ENCODE measurements around the gene HLA-DMB. TPM values are rescaled to one million over a fixed set of nuclear protein-coding genes. Genes with fewer than 3 reads are reported as not detected.

The HLA-DMB gene
- total RNA-seq, 1 experiment from 2014 or later: 3.3 TPM

- Histone ChIP-seq H3K4me2 (ENCODE audit: low read length) (no peak overlapping the region), H3K4me1 (ENCODE audit: control insufficient read depth in 1 of 2, insufficient read depth in 2 of 2, low read length in 2 of 2) (no peaks in the 10 kb centered on the region; a peak in 1 of 4 replicates), H3K79me2 (ENCODE audit: insufficient read depth, low read length) (no peaks in the 10 kb centered on the region), H3K9me2 (ENCODE audit: insufficient read depth) (no peaks in the 10 kb centered on the region), H3K4me3 (replicated peaks in 1 of 2; ENCODE audit: low read depth in 1 of 2, low read length in 2 of 2) (no peak overlapping the region), H4K20me1 (ENCODE audit: insufficient read depth) (no peaks in the 10 kb centered on the region), H3K36me3 (ENCODE audit: control insufficient read depth in 1 of 2, insufficient read depth in 2 of 2, low read length in 2 of 2) (no peaks in the 10 kb centered on the region), H3K9me3 (ENCODE audit: control insufficient read depth in 1 of 2, insufficient read depth in 1 of 2, low read depth in 1 of 2, low read length in 2 of 2) (no peaks in the 10 kb centered on the region), H3K27ac (ENCODE audit: low read depth, low read length) (no peak overlapping the region), H2AFZ (ENCODE audit: low read depth, low read length, poor library complexity, severe bottlenecking) (no peak overlapping the region), H3K27me3 (ENCODE audit: insufficient read depth, low read length) (no peaks in the 10 kb centered on the region), H3K9ac (ENCODE audit: low read length) (no peak overlapping the region)
- no peak for TF ChIP-seq ZFX (IDR thresholded peaks at IDR 0.05)
- no peak for TF ChIP-seq YY1 (IDR thresholded peaks at IDR 0.05; ENCODE audit: extremely low read depth, insufficient replicate concordance, low read depth, low read length)
- TF ChIP-seq, protein P1, sequence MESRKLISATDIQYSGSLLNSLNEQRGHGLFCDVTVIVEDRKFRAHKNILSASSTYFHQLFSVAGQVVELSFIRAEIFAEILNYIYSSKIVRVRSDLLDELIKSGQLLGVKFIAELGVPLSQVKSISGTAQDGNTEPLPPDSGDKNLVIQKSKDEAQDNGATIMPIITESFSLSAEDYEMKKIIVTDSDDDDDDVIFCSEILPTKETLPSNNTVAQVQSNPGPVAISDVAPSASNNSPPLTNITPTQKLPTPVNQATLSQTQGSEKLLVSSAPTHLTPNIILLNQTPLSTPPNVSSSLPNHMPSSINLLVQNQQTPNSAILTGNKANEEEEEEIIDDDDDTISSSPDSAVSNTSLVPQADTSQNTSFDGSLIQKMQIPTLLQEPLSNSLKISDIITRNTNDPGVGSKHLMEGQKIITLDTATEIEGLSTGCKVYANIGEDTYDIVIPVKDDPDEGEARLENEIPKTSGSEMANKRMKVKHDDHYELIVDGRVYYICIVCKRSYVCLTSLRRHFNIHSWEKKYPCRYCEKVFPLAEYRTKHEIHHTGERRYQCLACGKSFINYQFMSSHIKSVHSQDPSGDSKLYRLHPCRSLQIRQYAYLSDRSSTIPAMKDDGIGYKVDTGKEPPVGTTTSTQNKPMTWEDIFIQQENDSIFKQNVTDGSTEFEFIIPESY (IDR thresholded peaks at IDR 0.05; ENCODE audit: extremely low read depth, insufficient replicate concordance, low read length): no peak
- no peak for TF ChIP-seq JUND (IDR thresholded peaks at IDR 0.05)
- no peak for TF ChIP-seq EGR1 (IDR thresholded peaks at IDR 0.05; ENCODE audit: low read depth)
- TF ChIP-seq EZH2 (IDR thresholded peaks at IDR 0.05): no peak
- no peak for TF ChIP-seq EZH2phosphoT487 (IDR thresholded peaks at IDR 0.05; ENCODE audit: borderline replicate concordance)
- TF ChIP-seq, protein P2, sequence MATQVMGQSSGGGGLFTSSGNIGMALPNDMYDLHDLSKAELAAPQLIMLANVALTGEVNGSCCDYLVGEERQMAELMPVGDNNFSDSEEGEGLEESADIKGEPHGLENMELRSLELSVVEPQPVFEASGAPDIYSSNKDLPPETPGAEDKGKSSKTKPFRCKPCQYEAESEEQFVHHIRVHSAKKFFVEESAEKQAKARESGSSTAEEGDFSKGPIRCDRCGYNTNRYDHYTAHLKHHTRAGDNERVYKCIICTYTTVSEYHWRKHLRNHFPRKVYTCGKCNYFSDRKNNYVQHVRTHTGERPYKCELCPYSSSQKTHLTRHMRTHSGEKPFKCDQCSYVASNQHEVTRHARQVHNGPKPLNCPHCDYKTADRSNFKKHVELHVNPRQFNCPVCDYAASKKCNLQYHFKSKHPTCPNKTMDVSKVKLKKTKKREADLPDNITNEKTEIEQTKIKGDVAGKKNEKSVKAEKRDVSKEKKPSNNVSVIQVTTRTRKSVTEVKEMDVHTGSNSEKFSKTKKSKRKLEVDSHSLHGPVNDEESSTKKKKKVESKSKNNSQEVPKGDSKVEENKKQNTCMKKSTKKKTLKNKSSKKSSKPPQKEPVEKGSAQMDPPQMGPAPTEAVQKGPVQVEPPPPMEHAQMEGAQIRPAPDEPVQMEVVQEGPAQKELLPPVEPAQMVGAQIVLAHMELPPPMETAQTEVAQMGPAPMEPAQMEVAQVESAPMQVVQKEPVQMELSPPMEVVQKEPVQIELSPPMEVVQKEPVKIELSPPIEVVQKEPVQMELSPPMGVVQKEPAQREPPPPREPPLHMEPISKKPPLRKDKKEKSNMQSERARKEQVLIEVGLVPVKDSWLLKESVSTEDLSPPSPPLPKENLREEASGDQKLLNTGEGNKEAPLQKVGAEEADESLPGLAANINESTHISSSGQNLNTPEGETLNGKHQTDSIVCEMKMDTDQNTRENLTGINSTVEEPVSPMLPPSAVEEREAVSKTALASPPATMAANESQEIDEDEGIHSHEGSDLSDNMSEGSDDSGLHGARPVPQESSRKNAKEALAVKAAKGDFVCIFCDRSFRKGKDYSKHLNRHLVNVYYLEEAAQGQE (IDR thresholded peaks at IDR 0.05; ENCODE audit: low read depth): no peak
- TF ChIP-seq ELF1 (IDR thresholded peaks at IDR 0.05; ENCODE audit: borderline replicate concordance, low read depth): no peak
- no peak for TF ChIP-seq ZNF274 (IDR thresholded peaks at IDR 0.05; ENCODE audit: low read depth, low read length)
- TF ChIP-seq ATF3 (IDR thresholded peaks at IDR 0.05): no peak
- POLR2A ChIA-PET: no interaction called here
- no TSS peak for BruUV-seq (replicated peaks)
- CTCF ChIA-PET: interaction anchor here (0.9 to 3.7 kb wide), 9 partner anchors 8 to 93 kb away, joined by 3 to 79 read pairs (median 6); partner anchors contain the start of genes BRD2, HLA-DMA, HLA-DMB and TAP2
- ATAC-seq (no peak), DNase-seq (ENCODE audit: low read depth, low spot score) (no peak)
- intact Hi-C loops (cut with micrococcal nuclease): loop anchor here (5.0 kb wide), 1 partner anchor 45 kb away; no protein-coding TSS in a partner anchor
- RAD21 ChIA-PET (ENCODE audit: low non-redundant PET in 1 of 2, low total read pairs in 2 of 2, uncharacterized antibody in 2 of 2, unreplicated experiment in 2 of 2): no interaction called here
Measured at GRCh38 chr6:32932132-32932868, 8.5 kb downstream of the HLA-DMB start.
